DND-41 (cell line): ENCODE results near the gene CITED2.

Experiments
- ATAC-seq: fragments of 200-7000 bp; cut with Tn5 transposase; 3 replicates; pipeline ENCODE4 v1.9.1; 2021; ENCODE audit warnings: low read depth; ENCODE audit not compliant: insufficient read depth
- DNase-seq: peaks from one replicate; pipeline ENCODE4 v3.0.0-alpha.2; 2020
- H2AFZ ChIP-seq: 2 replicates; pipeline ENCODE4 v1.6.0; 2012; ENCODE audit warnings: low read depth, low read length
- H3K27ac ChIP-seq: 2 replicates; pipeline ENCODE4 v1.5.1; 2012; ENCODE audit warnings: low read length, inconsistent platforms
- H3K27me3 ChIP-seq: fragments of 200-600 bp; sonication (generic); 2 replicates; pipeline ENCODE4 v1.6.0; 2012; ENCODE audit warnings: low read length, mild to moderate bottlenecking, inconsistent platforms; ENCODE audit not compliant: insufficient read depth, poor library complexity
- H3K36me3 ChIP-seq: 2 replicates; pipeline ENCODE4 v1.5.1; 2012; ENCODE audit warnings: low read length, inconsistent platforms; ENCODE audit not compliant: insufficient read depth
- H3K4me1 ChIP-seq: 2 replicates; pipeline ENCODE4 v1.5.1; 2012; ENCODE audit warnings: mild to moderate bottlenecking, low read length; ENCODE audit not compliant: insufficient read depth
- H3K4me2 ChIP-seq: 2 replicates; pipeline ENCODE4 v1.6.0; 2012; ENCODE audit warnings: mild to moderate bottlenecking, moderate library complexity, low read length, inconsistent platforms; ENCODE audit not compliant: insufficient read depth
- H3K4me3 ChIP-seq, 2 experiments: fragments of 200-600 bp in 1 of 2; shearing (Covaris generic) in 1 of 2; 2 replicates each; pipeline ENCODE4 v1.5.1; 2012 to 2016; ENCODE audit warnings: inconsistent platforms in 2 of 2, low read length in 2 of 2, mild to moderate bottlenecking in 2 of 2, low read depth in 1 of 2, moderate library complexity in 1 of 2
- H3K79me2 ChIP-seq: 2 replicates; pipeline ENCODE4 v1.6.0; 2012; ENCODE audit warnings: low read length, inconsistent platforms; ENCODE audit not compliant: insufficient read depth
- H3K9ac ChIP-seq: 2 replicates; pipeline ENCODE4 v1.6.0; 2012; ENCODE audit warnings: low read depth, mild to moderate bottlenecking, inconsistent platforms, low read length, moderate library complexity
- H3K9me3 ChIP-seq: 2 replicates; pipeline ENCODE4 v1.5.1; 2012; ENCODE audit warnings: low read length, moderate library complexity, mild to moderate bottlenecking, inconsistent platforms; ENCODE audit not compliant: insufficient read depth, severe bottlenecking
- H4K20me1 ChIP-seq: 2 replicates; pipeline ENCODE4 v1.6.0; 2012; ENCODE audit warnings: low read length; ENCODE audit not compliant: insufficient read depth
- CTCF ChIP-seq: IDR thresholded peaks from 2 replicates; pipeline ENCODE4 v1.5.1; 2012; ENCODE audit warnings: borderline replicate concordance, low read length, moderate library complexity, mild to moderate bottlenecking; ENCODE audit not compliant: poor library complexity, severe bottlenecking; ENCODE audit errors: extremely low read depth
- EZH2 ChIP-seq: IDR thresholded peaks from 3 replicates; pipeline ENCODE4 v1.6.1; 2012; ENCODE audit warnings: borderline replicate concordance, low read depth, mild to moderate bottlenecking, moderate library complexity, low read length, inconsistent platforms; ENCODE audit not compliant: severe bottlenecking

CITED2 gene

GRCh38 chr6:139325125-139325524 is 49.3 kb downstream of the CITED2 start:
- Histone ChIP-seq H3K4me1 (peaks cover 41% of the 10 kb centered on the region), H3K36me3 (no peaks in the 10 kb centered on the region), H3K4me2 (peak overlapping the region; percentile 45; the same call in 1 of the 2 replicates), H4K20me1 (no peaks in the 10 kb centered on the region), H3K9ac (no peak overlapping the region), H3K79me2 (no peaks in the 10 kb centered on the region), H2AFZ (no peak overlapping the region), H3K27me3 (no peaks in the 10 kb centered on the region), H3K4me3 (no peak overlapping the region), H3K27ac (peak overlapping the region; percentile 68), H3K9me3 (no peaks in the 10 kb centered on the region)
- DNase-seq (no peak), ATAC-seq (no peak)
- no peak for TF ChIP-seq EZH2
- no peak for TF ChIP-seq CTCF

- H4K20me1 ChIP-seq = no peaks in the 10 kb centered on the region
- no peaks in the 10 kb centered on the region for H3K79me2 ChIP-seq
- H3K9ac ChIP-seq = peak overlapping the region; percentile 14
- H3K4me1 ChIP-seq = peaks cover 41% of the 10 kb centered on the region
- H3K27me3 ChIP-seq = no peaks in the 10 kb centered on the region
- H3K27ac ChIP-seq = peak overlapping the region; percentile 69
- H3K4me3 ChIP-seq = no peak overlapping the region
- TF ChIP-seq EZH2 = no peak
- TF ChIP-seq CTCF = no peak
- no peaks in the 10 kb centered on the region for H3K36me3 ChIP-seq
- ATAC-seq = no peak
- H2AFZ ChIP-seq = no peak overlapping the region
- no peak for DNase-seq
- H3K4me2 ChIP-seq = peak overlapping the region; percentile 44; the same call in 1 of the 2 replicates
- H3K9me3 ChIP-seq = no peaks in the 10 kb centered on the region
These were observed 50.2 kb downstream of the CITED2 start for GRCh38 chr6:139324301-139324555.

GRCh38 chr6:139323511-139324300 is 50.7 kb downstream of the CITED2 start:
- no peaks in the 10 kb centered on the region for H3K79me2 ChIP-seq
- H2AFZ ChIP-seq = peak overlapping the region; percentile 16
- H4K20me1 ChIP-seq = no peaks in the 10 kb centered on the region
- ATAC-seq (peak; percentile 79), DNase-seq (peak; percentile 85)
- H3K4me1 ChIP-seq = peaks cover 41% of the 10 kb centered on the region
- H3K9me3 ChIP-seq = no peaks in the 10 kb centered on the region
- no peaks in the 10 kb centered on the region for H3K36me3 ChIP-seq
- peak overlapping the region; percentile 69 for H3K27ac ChIP-seq
- peak overlapping the region in 1 of 2 experiments; percentile 22; a peak in 2 of 4 replicates for H3K4me3 ChIP-seq
- peak overlapping the region; percentile 14 for H3K9ac ChIP-seq
- TF ChIP-seq EZH2 (no peak), CTCF (no peak)
- H3K4me2 ChIP-seq = peak overlapping the region; percentile 44
- H3K27me3 ChIP-seq = no peaks in the 10 kb centered on the region
